Adrenal gland (tissue), 12 donors: ENCODE measurements around the gene VPS36. TPM values are rescaled to one million over a fixed set of nuclear protein-coding genes. Genes with fewer than 3 reads are reported as not detected.

Experiments
- DNase-seq, 7 donors: peaks; one replicate each; pipeline ENCODE4 v3.0.0-alpha.2; 2019 to 2020
- H3K27ac ChIP-seq, 5 donors: fragments of 200-600 bp; sonication (generic) in 4 of 5; 1 replicate in 3 of 5; 2 replicates in 2 of 5; pipeline versions ENCODE4 v1.5.1 to v1.8.0; 2016 to 2020; ENCODE audit warnings: mild to moderate bottlenecking in 1 of 5
- H3K27me3 ChIP-seq: fragments of 200-600 bp; 2 replicates; pipeline ENCODE4 v1.8.0; 2021
- H3K36me3 ChIP-seq, 2 donors: fragments of 200-600 bp; replicated peaks in 1 of 2; 1 replicate in 1 of 2; 2 replicates in 1 of 2; pipeline versions ENCODE4 v1.5.1 to v1.8.0; 2018 to 2022
- H3K4me1 ChIP-seq, 2 donors: fragments of 200-600 bp; replicated peaks in 1 of 2; 1 replicate in 1 of 2; 2 replicates in 1 of 2; pipeline versions ENCODE4 v1.5.1 to v1.8.0; 2018 to 2021
- H3K4me3 ChIP-seq, 4 donors: fragments of 200-600 bp; sonication (generic) in 3 of 4; one replicate each; pipeline ENCODE4 v1.5.1; 2016 to 2018
- H3K9me3 ChIP-seq, 3 donors: fragments of 200-600 bp; sonication (generic) in 1 of 3; replicated peaks in 1 of 3; 1 replicate in 2 of 3; 2 replicates in 1 of 3; pipeline versions ENCODE4 v1.5.1 to v1.8.0; 2016 to 2021
- CTCF ChIP-seq, 6 experiments: fragments of 450-650 bp in 4 of 6; fragments of 200-600 bp in 2 of 6; sonication (generic) in 1 of 6; IDR thresholded peaks; 1 replicate in 5 of 6; 2 replicates in 1 of 6; pipeline versions ENCODE4 v1.5.1 to v1.8.0; 2016 to 2021; ENCODE audit warnings: antibody characterized with exemption in 6 of 6, mild to moderate bottlenecking in 2 of 6, moderate library complexity in 1 of 6
- POLR2A ChIP-seq, 2 donors: fragments of 450-650 bp; IDR thresholded peaks; one replicate each; pipeline ENCODE4 v1.6.1; 2017; ENCODE audit warnings: antibody characterized with exemption in 2 of 2, mild to moderate bottlenecking in 2 of 2, moderate library complexity in 1 of 2
- WGBS, 4 donors: extraction: QIAGEN DNeasy Blood & Tissue Kit in 2 of 4; methylation state at CpG; one replicate each; pipeline versions ENCODE4 v1.1.5 to v1.1.7; 2013 to 2017; 5-methylcytosine and 5-hydroxymethylcytosine counted together
- intact Hi-C, 2 donors: fragments of 100-400 bp; cut with DNase I; formaldehyde crosslinking; loops; one replicate each; pipeline versions ENCODE4 v1.14.1 to v1.15.0; 2022 to 2023
- polyA plus RNA-seq, 3 donors: library from polyadenylated mRNA; stranded (reverse); fragments of 200-250 nt in 2 of 3; fragments of 350-450 nt in 1 of 3; fragmentation: Illumina TruSeq in 1 of 3; extraction: RNeasy Lipid Tissue Mini Kit (QIAGEN cat#74804) in 1 of 3; gene quantifications; one replicate each; pipeline ENCODE4 v1.2.3, GENCODE V29; 2013 to 2014
- total RNA-seq, 9 donors: library from RNA; depleted of rRNA in 4 of 9; stranded (reverse); fragments of >200 nt in 4 of 9; fragments of 120-200 nt in 1 of 9; fragmentation: NEBNext Ultra II Directional in 1 of 9; extraction: Animal tissue kit (Norgen Biotek cat#: 25700) in 1 of 9; gene quantifications; one replicate each; pipeline versions ENCODE4 v1.1.0 to v1.2.4, GENCODE V29; 2013 to 2023
- donor health status: healthy with polysubstance abuse.
- donor health status: Bipolar disorder and iron deficiency.
- donor health status: DM: yes; HTN: yes; CAD: no.
- donor health status: DM: no; HTN: no; CAD: no.
- donor health status: DM: no; HTN: no; CAD: no.
- donor health status: DM: yes; HTN: yes; CAD: no.

Gene VPS36
- total and polyA plus RNA-seq, 12 donors: 12.6 to 54.7 (median 29.8) TPM

GRCh38 chr13:52454820-52455676 is 4.6 kb upstream of the VPS36 start, which contains the start of gene CKAP2:
CKAP2 (plus strand) TSS chr13:52455478; CDS start chr13:52455557, 79 bp downstream.
- intact Hi-C loops: loop anchor here (5.0 to 10.0 kb wide), 2 partner anchors 110 to 113 kb away; no protein-coding TSS in a partner anchor
- peak within 1 kb of the TSS; percentile 53 to 95 (median 61) for H3K4me3 ChIP-seq
- peak within 1 kb of the TSS; percentile 87 to 100 (median 92) for H3K27ac ChIP-seq
- DNase-seq: peak; percentile 93 to 98 (median 96)
- H3K9me3 ChIP-seq: no peaks in the 10 kb centered on the region
- H3K36me3 ChIP-seq: peaks cover 0 to 2% of the 10 kb centered on the region in 2 donors
- TF ChIP-seq CTCF (IDR thresholded peaks at IDR 0.05) (no peak), POLR2A (IDR thresholded peaks at IDR 0.05) (peak; percentile 82 to 96)
- 0% methylated on average over 19 to 56 of the region's 56 CpGs for WGBS, 4 donors
- H3K27me3 ChIP-seq: no peaks in the 10 kb centered on the region
- H3K4me1 ChIP-seq: peaks cover 3 to 24% of the 10 kb centered on the region in 2 donors

DNA sequence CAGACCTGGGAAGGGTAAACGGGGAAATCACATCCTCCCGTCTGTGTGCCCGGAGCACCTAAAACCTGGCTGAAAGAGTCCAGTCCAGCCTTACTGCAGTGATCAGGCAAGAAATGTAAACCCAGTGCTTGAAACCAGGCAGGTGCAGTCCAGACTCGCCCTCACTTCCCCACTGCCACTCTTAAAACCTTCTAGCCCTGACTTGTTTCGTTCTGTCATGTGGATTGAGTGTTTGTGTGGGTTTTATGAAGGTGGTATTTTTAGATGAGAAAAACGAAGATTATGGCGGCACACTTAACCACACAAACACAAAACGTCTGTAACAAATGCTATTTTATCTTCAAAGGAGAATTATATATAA is 4.0 kb upstream of the VPS36 start:
- WGBS, 4 donors: 0 to 10% (median 6%) methylated on average over 8 of the region's 8 CpGs
- DNase-seq: peak in 1 of 7 donors; percentile 62
- Histone ChIP-seq H3K4me3 (peak overlapping the region in 2 of 4 donors; percentile 53 to 95), H3K9me3 (no peaks in the 10 kb centered on the region), H3K27me3 (no peaks in the 10 kb centered on the region), H3K36me3 (peaks cover 0 to 2% of the 10 kb centered on the region in 2 donors), H3K27ac (peak overlapping the region in 3 of 5 donors; percentile 87 to 100 (median 92)), H3K4me1 (peaks cover 4 to 24% of the 10 kb centered on the region in 2 donors)
- no peak for TF ChIP-seq POLR2A (IDR thresholded peaks at IDR 0.05)
- TF ChIP-seq CTCF (IDR thresholded peaks at IDR 0.05): no peak
- intact Hi-C loops: loop anchor here (5.0 to 10.0 kb wide), 2 partner anchors 110 to 112 kb away; no protein-coding TSS in a partner anchor

DNA sequence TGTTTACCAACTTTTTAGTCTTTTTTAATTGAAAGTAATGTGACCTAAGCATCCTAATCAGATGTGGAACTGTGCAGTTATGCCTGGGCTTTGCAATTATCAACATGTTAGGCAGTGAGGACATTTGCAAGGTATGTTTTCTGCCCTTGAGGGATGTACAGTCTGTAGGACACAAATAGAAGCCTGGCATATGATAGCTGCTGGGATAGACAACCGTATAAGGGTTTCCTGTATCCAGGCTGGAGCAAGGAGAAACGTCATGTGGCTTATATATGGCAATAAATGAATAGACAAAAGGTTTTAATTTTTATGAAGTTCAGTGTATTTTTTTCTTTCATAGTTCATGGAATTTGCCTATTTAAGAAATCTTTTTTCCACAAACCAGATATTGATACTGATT is 2.0 kb upstream of the VPS36 start:
- WGBS, 4 donors: 79 to 90% (median 81%) methylated on average over 2 of the region's 2 CpGs
- intact Hi-C loops: loop anchor here (5.0 to 10.0 kb wide), 2 partner anchors 108 to 110 kb away; no protein-coding TSS in a partner anchor
- DNase-seq: no peak
- H3K27ac ChIP-seq: no peak overlapping the region
- no peaks in the 10 kb centered on the region for H3K27me3 ChIP-seq
- H3K36me3 ChIP-seq: peaks cover 0 to under 1% of the 10 kb centered on the region in 2 donors
- H3K4me1 ChIP-seq: peaks cover 11 to 31% of the 10 kb centered on the region in 2 donors
- TF ChIP-seq POLR2A (IDR thresholded peaks at IDR 0.05) (no peak), CTCF (IDR thresholded peaks at IDR 0.05) (no peak)
- no peaks in the 10 kb centered on the region for H3K9me3 ChIP-seq
- H3K4me3 ChIP-seq: no peak overlapping the region

- Histone ChIP-seq H3K27me3 (no peaks in the 10 kb centered on the region), H3K36me3 (no peaks in the 10 kb centered on the region), H3K27ac (no peak overlapping the region), H3K4me3 (no peak overlapping the region), H3K4me1 (peaks cover 11 to 25% of the 10 kb centered on the region in 2 donors), H3K9me3 (no peaks in the 10 kb centered on the region)
- TF ChIP-seq CTCF (IDR thresholded peaks at IDR 0.05) (no peak), POLR2A (IDR thresholded peaks at IDR 0.05) (no peak)
- intact Hi-C loops: loop anchor here (5.0 to 10.0 kb wide), 2 partner anchors 106 to 109 kb away; no protein-coding TSS in a partner anchor
- no peak for DNase-seq
- 86 to 89% (median 88%) methylated on average over 24 of the region's 24 CpGs for WGBS, 4 donors
Measured at GRCh38 chr13:52451135-52451804, 836 bp upstream of the VPS36 start.
